ENCODE results near the gene SCAF1. TPM values are rescaled to one million over a fixed set of nuclear protein-coding genes. Genes with fewer than 3 reads are reported as not detected.

Gene SCAF1
- total and polyA plus RNA-seq, 9 donors, result 3.3 to 94.6 (median 61.3) TPM

- H3K4me1 ChIP-seq (ENCODE audit: insufficient read depth), result peaks cover 12% of the 10 kb centered on the region
- peak overlapping the region; percentile 80 for H3K4me3 ChIP-seq
- intact Hi-C loops (cut with DNase I), result loop anchor here in 2 of 4 donors (2.0 to 5.0 kb wide), 3 partner anchors 38 to 49 kb away; partner anchors contain the start of genes PRR12 (in 2 of the 2) and PRMT1 (in 1 of the 2)
- TF ChIP-seq EP300 (IDR thresholded peaks at IDR 0.05) (peak; percentile 23), POLR2A (IDR thresholded peaks at IDR 0.05) (peak; percentile 44), CTCF (IDR thresholded peaks at IDR 0.05) (no peak)
- no peaks in the 10 kb centered on the region for H3K36me3 ChIP-seq
- no peaks in the 10 kb centered on the region for H3K27me3 ChIP-seq
- no peaks in the 10 kb centered on the region for H3K9me3 ChIP-seq
- DNase-seq, result peak in 4 of 5 donors; percentile 51 to 67 (median 64)
- H3K27ac ChIP-seq, result peak overlapping the region; percentile 77 to 98
- 4 to 7% (median 5%) methylated on average over 23 to 31 of the region's 31 CpGs for WGBS, 3 donors
Observed at GRCh38 chr19:49639401-49640112, 2.5 kb upstream of the SCAF1 start.

GRCh38 chr19:49640113-49640898 is 1.7 kb upstream of the SCAF1 start, which contains the start of gene RRAS:
TSS of gene RRAS (minus strand) at chr19:49640143. CDS start at chr19:49640098, 45 bp downstream.
- intact Hi-C loops (cut with DNase I), result loop anchor here in 1 of 4 donors (5.0 kb wide), 1 partner anchor 37 kb away; the partner anchor contains the start of gene PRMT1
- peaks cover 12% of the 10 kb centered on the region for H3K4me1 ChIP-seq (ENCODE audit: insufficient read depth)
- no peaks in the 10 kb centered on the region for H3K36me3 ChIP-seq

GRCh38 chr19:49642492-49643035 is 555 bp downstream of the SCAF1 start:
- peaks cover 12% of the 10 kb centered on the region for H3K4me1 ChIP-seq (ENCODE audit: insufficient read depth)
- peak in 1 of 5 donors; percentile 52 for DNase-seq
- 1 to 4% (median 3%) methylated on average over 5 of the region's 5 CpGs for WGBS, 3 donors
- H3K27me3 ChIP-seq, result no peaks in the 10 kb centered on the region
- H3K27ac ChIP-seq, result peak overlapping the region; percentile 90 to 98
- H3K4me3 ChIP-seq, result peak overlapping the region; percentile 93
- TF ChIP-seq EP300 (IDR thresholded peaks at IDR 0.05), result no peak
- TF ChIP-seq POLR2A (IDR thresholded peaks at IDR 0.05), result no peak
- TF ChIP-seq CTCF (IDR thresholded peaks at IDR 0.05), result no peak
- H3K36me3 ChIP-seq, result no peaks in the 10 kb centered on the region
- no peaks in the 10 kb centered on the region for H3K9me3 ChIP-seq
- intact Hi-C loops (cut with DNase I), result loop anchor here in 1 of 4 donors (2.0 to 5.0 kb wide), 2 partner anchors 22 to 35 kb away; partner anchors contain the start of genes BCL2L12, IRF3 and PRMT1

More at GRCh38 chr19:49640113-49640898, 1.7 kb upstream of the SCAF1 start, which contains the start of gene RRAS:
- TF ChIP-seq CTCF (IDR thresholded peaks at IDR 0.05) (no peak), POLR2A (IDR thresholded peaks at IDR 0.05) (peak; percentile 97), EP300 (IDR thresholded peaks at IDR 0.05) (peak; percentile 81)
- peak within 1 kb of the TSS; percentile 98 to 100 for H3K27ac ChIP-seq
- H3K4me3 ChIP-seq, result peak within 1 kb of the TSS; percentile 80
- peak; percentile 98 to 100 (median 99) for DNase-seq
- H3K27me3 ChIP-seq, result no peaks in the 10 kb centered on the region
- H3K9me3 ChIP-seq, result no peaks in the 10 kb centered on the region
- WGBS, 3 donors, result 0 to 1% (median 0%) methylated on average over 43 to 51 of the region's 51 CpGs

GRCh38 chr19:49643466-49643865 is 1.5 kb downstream of the SCAF1 start:
- no peaks in the 10 kb centered on the region for H3K27me3 ChIP-seq
- H3K9me3 ChIP-seq, result no peaks in the 10 kb centered on the region
- H3K4me1 ChIP-seq (ENCODE audit: insufficient read depth), result peaks cover 7% of the 10 kb centered on the region
- WGBS, 3 donors, result 68 to 80% (median 72%) methylated on average over 2 of the region's 2 CpGs
- no peak overlapping the region for H3K4me3 ChIP-seq
- DNase-seq, result no peak
- H3K36me3 ChIP-seq, result no peaks in the 10 kb centered on the region
- H3K27ac ChIP-seq, result no peak overlapping the region
- intact Hi-C loops (cut with DNase I), result loop anchor here in 1 of 4 donors (2.0 to 5.0 kb wide), 2 partner anchors 21 to 34 kb away; partner anchors contain the start of genes BCL2L12, IRF3 and PRMT1
- TF ChIP-seq POLR2A (IDR thresholded peaks at IDR 0.05) (no peak), CTCF (IDR thresholded peaks at IDR 0.05) (no peak), EP300 (IDR thresholded peaks at IDR 0.05) (no peak)
